Sigmoid colon (tissue), 4 donors: ENCODE results near the gene AFF2.

Experiments
- EP300 ChIP-seq, 4 donors: sonication (generic); formaldehyde crosslinking; IDR thresholded peaks; one replicate each; pipeline ENCODE4 v1.6.1; 2017; ENCODE audit warnings: antibody characterized with exemption in 4 of 4
- POLR2A ChIP-seq, 2 donors: fragments of 450-650 bp; IDR thresholded peaks; one replicate each; pipeline ENCODE4 v1.6.1; 2016; ENCODE audit warnings: antibody characterized with exemption in 2 of 2, mild to moderate bottlenecking in 2 of 2, moderate library complexity in 2 of 2
- POLR2AphosphoS5 ChIP-seq, 4 donors: sonication (generic); formaldehyde crosslinking; IDR thresholded peaks; one replicate each; pipeline ENCODE4 v1.6.1; 2017; ENCODE audit warnings: antibody characterized with exemption in 4 of 4
- TF ChIP-seq, protein P1 (sequence below), 4 experiments: fragments of 450-650 bp in 3 of 4; fragments of 200-600 bp in 1 of 4; IDR thresholded peaks; one replicate each; pipeline ENCODE4 v1.5.1; 2016 to 2019; ENCODE audit warnings: antibody characterized with exemption in 4 of 4, mild to moderate bottlenecking in 3 of 4, moderate library complexity in 2 of 4

DNA sequence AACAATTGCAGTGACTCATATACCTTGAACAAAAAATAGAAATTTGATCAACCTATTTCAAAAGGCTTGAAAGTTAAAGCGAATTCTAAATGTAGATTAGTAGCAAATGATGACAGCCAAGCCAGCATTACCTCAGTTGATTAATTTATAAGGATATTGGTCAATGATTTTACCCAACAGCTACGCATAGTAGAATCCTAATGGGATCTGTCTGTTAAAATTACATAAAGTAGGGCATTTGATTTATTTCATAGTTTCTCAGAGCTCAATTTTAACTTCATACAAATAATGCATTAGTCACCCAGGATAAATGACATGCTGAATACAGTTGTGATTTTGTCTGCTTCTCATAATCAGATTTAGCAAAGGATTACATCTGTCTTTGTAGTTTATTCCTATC lies 12.0 kb downstream of the AFF2 start:
- no peak for TF ChIP-seq POLR2A (IDR thresholded peaks at IDR 0.05)
- no peak for TF ChIP-seq POLR2AphosphoS5 (IDR thresholded peaks at IDR 0.05)
- TF ChIP-seq, protein P1, sequence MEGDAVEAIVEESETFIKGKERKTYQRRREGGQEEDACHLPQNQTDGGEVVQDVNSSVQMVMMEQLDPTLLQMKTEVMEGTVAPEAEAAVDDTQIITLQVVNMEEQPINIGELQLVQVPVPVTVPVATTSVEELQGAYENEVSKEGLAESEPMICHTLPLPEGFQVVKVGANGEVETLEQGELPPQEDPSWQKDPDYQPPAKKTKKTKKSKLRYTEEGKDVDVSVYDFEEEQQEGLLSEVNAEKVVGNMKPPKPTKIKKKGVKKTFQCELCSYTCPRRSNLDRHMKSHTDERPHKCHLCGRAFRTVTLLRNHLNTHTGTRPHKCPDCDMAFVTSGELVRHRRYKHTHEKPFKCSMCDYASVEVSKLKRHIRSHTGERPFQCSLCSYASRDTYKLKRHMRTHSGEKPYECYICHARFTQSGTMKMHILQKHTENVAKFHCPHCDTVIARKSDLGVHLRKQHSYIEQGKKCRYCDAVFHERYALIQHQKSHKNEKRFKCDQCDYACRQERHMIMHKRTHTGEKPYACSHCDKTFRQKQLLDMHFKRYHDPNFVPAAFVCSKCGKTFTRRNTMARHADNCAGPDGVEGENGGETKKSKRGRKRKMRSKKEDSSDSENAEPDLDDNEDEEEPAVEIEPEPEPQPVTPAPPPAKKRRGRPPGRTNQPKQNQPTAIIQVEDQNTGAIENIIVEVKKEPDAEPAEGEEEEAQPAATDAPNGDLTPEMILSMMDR (IDR thresholded peaks at IDR 0.05), result no peak
- no peak for TF ChIP-seq EP300 (IDR thresholded peaks at IDR 0.05)
